GM12875 (cell line): ENCODE results near the gene UROC1.
"Not testable (repeated sequence)": the region's sequence is repeated elsewhere in the genome, so short reads cannot be mapped to it uniquely, and the experiment has no call there.

Experiments
- H3K4me3 ChIP-seq: one replicate; pipeline ENCODE4 v1.5.1; 2011; ENCODE audit warnings: low read depth, low read length, control low read depth
- TF ChIP-seq, protein P1 (sequence below): IDR thresholded peaks from 2 replicates; pipeline ENCODE4 v1.5.1; 2011; ENCODE audit warnings: low read depth, mild to moderate bottlenecking, control low read depth, inconsistent platforms, low read length, moderate library complexity, borderline replicate concordance; ENCODE audit not compliant: insufficient read depth

UROC1 gene

GRCh38 chr3:126537116-126537729, 19.6 kb upstream of the UROC1 start:
- TF ChIP-seq, protein P1, sequence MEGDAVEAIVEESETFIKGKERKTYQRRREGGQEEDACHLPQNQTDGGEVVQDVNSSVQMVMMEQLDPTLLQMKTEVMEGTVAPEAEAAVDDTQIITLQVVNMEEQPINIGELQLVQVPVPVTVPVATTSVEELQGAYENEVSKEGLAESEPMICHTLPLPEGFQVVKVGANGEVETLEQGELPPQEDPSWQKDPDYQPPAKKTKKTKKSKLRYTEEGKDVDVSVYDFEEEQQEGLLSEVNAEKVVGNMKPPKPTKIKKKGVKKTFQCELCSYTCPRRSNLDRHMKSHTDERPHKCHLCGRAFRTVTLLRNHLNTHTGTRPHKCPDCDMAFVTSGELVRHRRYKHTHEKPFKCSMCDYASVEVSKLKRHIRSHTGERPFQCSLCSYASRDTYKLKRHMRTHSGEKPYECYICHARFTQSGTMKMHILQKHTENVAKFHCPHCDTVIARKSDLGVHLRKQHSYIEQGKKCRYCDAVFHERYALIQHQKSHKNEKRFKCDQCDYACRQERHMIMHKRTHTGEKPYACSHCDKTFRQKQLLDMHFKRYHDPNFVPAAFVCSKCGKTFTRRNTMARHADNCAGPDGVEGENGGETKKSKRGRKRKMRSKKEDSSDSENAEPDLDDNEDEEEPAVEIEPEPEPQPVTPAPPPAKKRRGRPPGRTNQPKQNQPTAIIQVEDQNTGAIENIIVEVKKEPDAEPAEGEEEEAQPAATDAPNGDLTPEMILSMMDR, result no peak
- no peak overlapping the region for H3K4me3 ChIP-seq

DNA sequence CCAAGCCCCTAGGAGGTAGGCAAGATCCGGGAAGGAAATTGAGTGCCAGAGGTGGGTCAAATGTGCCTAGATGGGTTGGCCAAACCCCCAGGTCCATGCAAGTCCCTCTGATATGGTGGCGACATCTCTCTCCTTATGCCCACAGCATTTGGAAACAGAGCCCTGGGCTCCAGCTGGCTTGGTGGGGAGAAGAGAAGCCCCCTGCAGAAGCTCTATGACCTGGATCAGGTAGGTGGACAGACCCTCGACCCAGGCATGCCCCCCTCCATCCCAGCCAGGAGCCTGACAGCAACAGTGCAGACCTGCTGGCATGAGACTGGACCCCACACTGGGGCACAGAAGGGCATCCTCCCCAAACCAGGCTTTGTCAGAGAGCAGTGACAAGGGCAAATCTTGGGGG, 18.6 kb upstream of the UROC1 start:
- TF ChIP-seq, protein P1, result no peak
- no peak overlapping the region for H3K4me3 ChIP-seq

- H3K4me3 ChIP-seq, result no peak overlapping the region
- TF ChIP-seq, protein P1, result no peak
These were observed 18.1 kb upstream of the UROC1 start for GRCh38 chr3:126535636-126536035.

- not testable (repeated sequence) for H3K4me3 ChIP-seq
These were observed 17.1 kb upstream of the UROC1 start for GRCh38 chr3:126534716-126535115.

DNA sequence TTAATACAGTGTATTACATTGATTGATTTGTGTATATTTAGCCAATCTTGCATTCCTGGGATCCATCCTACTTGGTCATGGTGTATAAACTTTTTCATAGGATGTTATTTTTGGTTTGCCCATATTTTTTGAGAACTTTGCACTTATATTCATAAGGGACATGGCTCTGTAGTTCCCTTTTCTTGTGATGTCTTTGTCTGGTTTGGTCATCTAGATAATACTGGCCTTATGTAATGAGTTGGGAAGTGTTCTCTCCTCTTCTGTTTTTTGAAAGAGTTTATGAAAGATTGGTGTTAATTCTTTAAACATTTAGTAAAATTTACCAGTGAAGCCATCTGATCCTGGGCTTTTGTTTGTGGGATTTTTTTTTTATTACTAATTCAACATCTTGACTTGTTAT, 15.9 kb upstream of the UROC1 start:
- H3K4me3 ChIP-seq, result no peak overlapping the region
- TF ChIP-seq, protein P1, result no peak

GRCh38 chr3:126531051-126531330, 13.4 kb upstream of the UROC1 start:
- H3K4me3 ChIP-seq, result no peak overlapping the region
- TF ChIP-seq, protein P1, result no peak

GRCh38 chr3:126530171-126531050, 12.8 kb upstream of the UROC1 start:
- no peak overlapping the region for H3K4me3 ChIP-seq
- TF ChIP-seq, protein P1, result no peak
